ENCODE results near the gene PLLP. TPM values are rescaled to one million over a fixed set of nuclear protein-coding genes. Genes with fewer than 3 reads are reported as not detected.

The PLLP gene
- total and polyA plus RNA-seq, 2 donors: 2.5 to 9.5 TPM

DNA sequence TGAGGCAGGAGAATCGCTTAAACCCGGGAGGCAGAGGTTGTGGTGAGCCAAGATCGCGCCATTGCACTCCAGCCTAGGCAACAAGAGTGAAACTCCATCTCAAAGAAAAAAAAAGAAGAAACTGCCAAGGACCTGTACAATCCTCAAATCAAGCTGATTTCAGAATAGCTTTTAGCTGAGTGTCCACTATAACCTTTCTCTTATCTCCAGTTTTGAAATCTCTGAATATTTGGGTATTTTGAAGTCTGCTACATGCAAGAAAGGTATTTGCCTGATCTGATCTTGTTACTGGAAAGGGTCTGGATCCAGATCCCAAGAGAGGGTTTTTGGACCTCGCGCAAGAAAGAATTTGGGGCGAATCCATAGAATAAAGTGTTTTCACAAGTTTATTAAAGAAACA is 58.5 kb downstream of the PLLP start:
- Histone ChIP-seq H3K4me3 (ENCODE audit: low read depth, low read length) (no peak overlapping the region), H3K4me1 (ENCODE audit: insufficient read depth) (no peaks in the 10 kb centered on the region), H3K36me3 (ENCODE audit: insufficient read depth) (peaks cover 6% of the 10 kb centered on the region), H3K27ac (ENCODE audit: low read depth) (no peak overlapping the region)
- WGBS: 96% methylated on average over 7 of the region's 7 CpGs
- DNase-seq (ENCODE audit: extremely low spot score): no peak

DNA sequence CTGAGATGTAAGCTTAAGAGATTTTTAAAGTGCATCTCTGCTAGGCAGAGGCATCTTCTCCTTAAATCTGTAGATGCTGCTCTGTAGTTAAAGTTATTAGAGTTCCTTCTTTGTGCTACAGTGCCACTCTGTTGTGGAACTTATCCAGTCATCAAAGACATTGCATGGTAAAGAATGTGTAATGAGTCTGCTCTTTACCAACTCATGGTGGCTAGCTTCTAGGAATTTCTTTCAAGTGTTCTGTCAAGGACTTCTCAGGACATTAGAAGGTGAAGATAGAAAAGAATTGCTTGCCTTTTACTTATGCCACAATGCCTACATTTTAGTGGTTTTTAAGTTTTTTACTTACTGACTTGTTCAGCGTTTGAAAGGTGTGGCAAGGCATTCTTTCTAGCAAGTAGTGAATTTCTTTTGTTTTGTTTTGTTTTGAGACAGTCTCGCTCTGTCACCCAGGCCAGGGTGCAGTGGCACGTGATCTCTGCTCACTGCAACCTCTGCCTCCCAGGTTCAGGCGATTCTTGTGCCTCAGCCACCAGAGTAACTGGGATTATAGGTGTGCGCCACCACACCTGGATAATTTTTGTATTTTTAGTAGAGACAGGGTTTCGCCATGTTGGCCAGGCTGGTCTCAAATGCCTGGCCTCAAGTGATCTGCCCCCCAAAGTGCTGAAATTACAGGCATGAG is 59.7 kb downstream of the PLLP start:
- Histone ChIP-seq H3K36me3 (ENCODE audit: insufficient read depth) (peaks cover 6% of the 10 kb centered on the region), H3K4me3 (ENCODE audit: low read depth, low read length) (no peak overlapping the region), H3K27ac (ENCODE audit: low read depth) (no peak overlapping the region), H3K4me1 (ENCODE audit: insufficient read depth) (no peaks in the 10 kb centered on the region)
- 95% methylated on average over 6 of the region's 6 CpGs for WGBS
- DNase-seq (ENCODE audit: extremely low spot score): no peak

DNA sequence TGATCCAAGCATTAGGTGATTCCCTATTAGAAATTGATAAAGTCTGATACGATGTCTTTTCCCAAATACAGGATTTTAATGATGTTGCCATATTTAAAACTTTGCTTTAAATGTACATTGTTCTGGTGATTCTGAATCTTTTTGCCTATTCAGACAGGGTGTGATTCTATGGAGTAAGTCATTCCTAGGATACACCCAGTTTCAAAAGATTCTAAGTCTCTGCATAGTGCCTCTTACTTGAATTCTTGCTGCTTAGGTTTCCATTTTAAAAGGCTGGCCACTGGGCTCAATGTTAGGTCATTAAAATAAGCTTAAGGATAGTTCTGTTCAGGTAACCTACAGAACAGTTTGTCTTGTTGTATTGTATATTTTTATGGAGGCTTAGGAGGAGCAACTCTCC is 61.4 kb downstream of the PLLP start:
- Histone ChIP-seq H3K36me3 (ENCODE audit: insufficient read depth) (peaks cover 3% of the 10 kb centered on the region), H3K27ac (ENCODE audit: low read depth) (no peak overlapping the region), H3K4me3 (ENCODE audit: low read depth, low read length) (no peak overlapping the region), H3K4me1 (ENCODE audit: insufficient read depth) (no peaks in the 10 kb centered on the region)
- no peak for DNase-seq (ENCODE audit: extremely low spot score)
- 84% methylated on average over 1 of the region's 1 CpG for WGBS

DNA sequence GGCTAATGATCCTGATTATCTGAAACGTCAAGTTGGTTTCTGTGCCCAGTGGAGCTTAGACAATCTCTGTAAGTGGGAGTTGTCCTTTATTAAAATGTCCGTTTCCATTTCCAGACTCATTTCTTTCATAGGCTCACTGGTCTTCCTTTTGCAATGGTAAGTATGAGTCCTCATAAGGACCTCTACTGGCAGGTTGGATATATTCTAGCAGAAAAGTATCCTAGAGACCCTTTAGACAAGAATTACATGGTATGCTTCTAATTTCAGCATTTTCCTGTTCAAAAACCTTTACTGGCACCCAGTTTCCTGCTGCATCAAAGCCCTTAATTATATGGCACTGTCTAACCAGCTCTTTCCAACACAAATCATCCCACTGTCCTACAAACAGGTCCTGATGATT is 67.5 kb downstream of the PLLP start:
- no peak overlapping the region for H3K27ac ChIP-seq (ENCODE audit: low read depth)
- no peak overlapping the region for H3K4me3 ChIP-seq (ENCODE audit: low read depth, low read length)
- DNase-seq (ENCODE audit: extremely low spot score): no peak
- no peaks in the 10 kb centered on the region for H3K4me1 ChIP-seq (ENCODE audit: insufficient read depth)
- 93% methylated on average over 2 of the region's 2 CpGs for WGBS
- peaks cover 19% of the 10 kb centered on the region for H3K36me3 ChIP-seq (ENCODE audit: insufficient read depth)

DNA sequence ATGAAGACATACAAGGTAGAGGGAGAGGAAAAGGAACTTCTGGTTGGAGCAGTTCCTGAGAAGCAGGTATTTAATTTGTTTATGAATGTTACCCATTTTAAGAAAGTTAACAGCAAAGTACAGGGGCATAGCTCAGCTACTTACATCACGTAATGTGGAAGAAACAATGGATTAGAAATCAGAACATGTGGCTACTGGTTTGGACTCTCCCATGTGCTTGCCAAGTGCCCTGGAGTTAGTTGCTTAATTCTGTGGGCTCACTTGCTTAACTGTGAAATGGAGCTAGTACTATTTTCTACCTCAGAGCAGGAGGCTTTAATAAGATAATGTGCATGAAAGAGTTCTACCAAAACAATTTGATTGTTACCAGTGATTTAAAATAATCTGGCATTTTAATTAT is 71.0 kb downstream of the PLLP start:
- no peak overlapping the region for H3K27ac ChIP-seq (ENCODE audit: low read depth)
- peaks cover 19% of the 10 kb centered on the region for H3K36me3 ChIP-seq (ENCODE audit: insufficient read depth)
- no peak for DNase-seq (ENCODE audit: extremely low spot score)
- H3K4me1 ChIP-seq (ENCODE audit: insufficient read depth): no peaks in the 10 kb centered on the region
- WGBS: 96% methylated on average over 1 of the region's 1 CpG
- no peak overlapping the region for H3K4me3 ChIP-seq (ENCODE audit: low read depth, low read length)

DNA sequence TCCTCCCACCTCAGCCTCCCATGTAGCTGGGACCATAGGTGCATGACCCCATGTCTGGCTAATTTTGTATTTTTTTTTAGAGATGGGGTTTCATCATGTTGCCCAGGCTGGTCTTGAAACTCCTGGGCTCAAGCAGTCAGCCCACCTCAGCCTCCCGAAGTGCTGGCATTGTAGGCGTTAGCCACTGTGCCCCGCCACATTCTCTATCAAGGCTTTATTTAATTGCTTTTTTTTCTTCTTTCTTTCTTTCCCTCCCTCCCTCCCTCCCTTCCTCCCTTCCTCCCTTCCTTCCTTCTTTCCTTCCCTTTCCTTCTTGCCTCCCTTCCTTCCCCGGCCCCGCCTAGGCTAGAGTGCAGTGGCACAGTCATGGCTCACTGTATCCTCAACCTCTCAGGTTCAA is 74.7 kb downstream of the PLLP start:
- H3K27ac ChIP-seq (ENCODE audit: low read depth): no peak overlapping the region
- WGBS: over 99% methylated on average over 5 of the region's 5 CpGs
- H3K4me1 ChIP-seq (ENCODE audit: insufficient read depth): no peaks in the 10 kb centered on the region
- no peak for DNase-seq (ENCODE audit: extremely low spot score)
- H3K4me3 ChIP-seq (ENCODE audit: low read depth, low read length): no peak overlapping the region
- H3K36me3 ChIP-seq (ENCODE audit: insufficient read depth): peaks cover 7% of the 10 kb centered on the region

DNA sequence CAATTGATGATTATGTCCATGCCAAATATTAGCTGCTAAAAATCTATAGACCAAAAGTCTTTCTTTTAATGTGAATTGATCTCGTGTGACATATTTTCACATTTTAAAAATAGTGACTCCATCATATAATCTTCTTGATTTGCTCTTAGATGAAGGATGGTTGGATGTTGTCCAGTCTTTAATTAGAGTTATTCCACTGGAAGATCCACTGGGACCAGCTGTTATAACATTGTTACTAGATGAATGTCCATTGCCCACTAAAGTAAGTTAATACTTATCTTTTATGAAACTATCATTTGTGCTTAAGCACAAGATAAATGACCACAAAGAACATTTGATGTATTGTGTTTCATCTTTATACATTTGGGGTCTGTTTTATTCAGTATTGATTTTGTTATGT is 75.5 kb downstream of the PLLP start:
- Histone ChIP-seq H3K36me3 (ENCODE audit: insufficient read depth) (peaks cover 3% of the 10 kb centered on the region), H3K27ac (ENCODE audit: low read depth) (no peak overlapping the region)
- WGBS: 96% methylated on average over 1 of the region's 1 CpG

More for the DNA sequence above, 75.5 kb downstream of the PLLP start:
- Histone ChIP-seq H3K4me1 (ENCODE audit: insufficient read depth) (no peaks in the 10 kb centered on the region), H3K4me3 (ENCODE audit: low read depth, low read length) (no peak overlapping the region)
- DNase-seq (ENCODE audit: extremely low spot score): no peak

Small RNA genes within 50 kb of the gene (small RNA-seq; reads per million reads assigned to genes)
- gene AC108081.1: not detected

Other genes with a start within 250 kb of the PLLP start
- gene CPNE2, start 192.1 kb downstream of the PLLP start, total RNA-seq: 24.6 TPM
- 43.0 TPM for gene CPNE2, start 192.1 kb downstream of the PLLP start, polyA plus RNA-seq
- 61.8 TPM for gene PSME3IP1, start 98.6 kb downstream of the PLLP start, total RNA-seq
- gene PSME3IP1, start 98.6 kb downstream of the PLLP start, polyA plus RNA-seq: 63.1 TPM
- gene RSPRY1, start 98.3 kb downstream of the PLLP start, total RNA-seq: 59.5 TPM
- gene RSPRY1, start 98.3 kb downstream of the PLLP start, polyA plus RNA-seq: 18.3 TPM
- gene ARL2BP, start 39.4 kb downstream of the PLLP start, total RNA-seq: 84.5 TPM
- gene ARL2BP, start 39.4 kb downstream of the PLLP start, polyA plus RNA-seq: 58.3 TPM
- gene CCL22, start 74.1 kb upstream of the PLLP start, total RNA-seq: not detected
- 0.10 TPM for gene CCL22, start 74.1 kb upstream of the PLLP start, polyA plus RNA-seq
- 2.1 TPM for gene CX3CL1, start 87.8 kb upstream of the PLLP start, total RNA-seq
- gene CX3CL1, start 87.8 kb upstream of the PLLP start, polyA plus RNA-seq: 56.5 TPM
- gene CCL17, start 120.1 kb upstream of the PLLP start, total RNA-seq: not detected
- not detected for gene CCL17, start 120.1 kb upstream of the PLLP start, polyA plus RNA-seq
- gene CIAPIN1, start 162.7 kb upstream of the PLLP start, total RNA-seq: 38.6 TPM
- 24.6 TPM for gene CIAPIN1, start 162.7 kb upstream of the PLLP start, polyA plus RNA-seq
- gene COQ9, start 162.8 kb upstream of the PLLP start, total RNA-seq: 37.0 TPM
- gene COQ9, start 162.8 kb upstream of the PLLP start, polyA plus RNA-seq: 97.6 TPM
- 54.9 TPM for gene POLR2C, start 178.0 kb upstream of the PLLP start, total RNA-seq
- gene POLR2C, start 178.0 kb upstream of the PLLP start, polyA plus RNA-seq: 75.1 TPM
- 11.8 TPM for gene DOK4, start 201.8 kb upstream of the PLLP start, total RNA-seq
- 21.3 TPM for gene DOK4, start 201.8 kb upstream of the PLLP start, polyA plus RNA-seq